Astrocyte of the cerebellum (primary cell): ENCODE results near the gene OXCT2.
"Not testable (repeated sequence)": the region's sequence is repeated elsewhere in the genome, so short reads cannot be mapped to it uniquely, and the experiment has no call there.

ENCODE experiments used
- DNase-seq: peaks from one replicate; pipeline ENCODE4 v3.0.0-alpha.2; 2011; ENCODE audit warnings: low read depth
- H3K4me3 ChIP-seq: 2 replicates; pipeline ENCODE4 v1.5.1; 2011; ENCODE audit warnings: mild to moderate bottlenecking, low read depth, low read length, moderate library complexity
- CTCF ChIP-seq: IDR thresholded peaks from 2 replicates; pipeline ENCODE4 v1.5.1; 2012; ENCODE audit warnings: low read length, low read depth, moderate library complexity, mild to moderate bottlenecking; ENCODE audit errors: missing control alignments
- in situ Hi-C: cut with HindIII; loops from 2 replicates; pipeline ENCODE4 v1.10.0; 2017; ENCODE audit warnings: low sequenced_read_pairs

Gene OXCT2

GRCh38 chr1:39776400-39776713 is 5.2 kb upstream of the OXCT2 start:
- DNase-seq: no peak
- no peak for TF ChIP-seq CTCF
- in situ Hi-C loops: no loop called here
- no peak overlapping the region for H3K4me3 ChIP-seq

- DNase-seq, in situ Hi-C loops, H3K4me3 ChIP-seq: not testable (repeated sequence)
Measured at GRCh38 chr1:39775676-39776399, 4.7 kb upstream of the OXCT2 start.

GRCh38 chr1:39775141-39775540 is 4.0 kb upstream of the OXCT2 start:
- DNase-seq, in situ Hi-C loops: not testable (repeated sequence)

GRCh38 chr1:39773369-39773979 is 2.3 kb upstream of the OXCT2 start:
- in situ Hi-C loops, H3K4me3 ChIP-seq, DNase-seq: not testable (repeated sequence)

More at GRCh38 chr1:39775141-39775540, 4.0 kb upstream of the OXCT2 start:
- not testable (repeated sequence) for H3K4me3 ChIP-seq

GRCh38 chr1:39770100-39771021 is 787 bp downstream of the OXCT2 start:
- in situ Hi-C loops, DNase-seq, H3K4me3 ChIP-seq: not testable (repeated sequence)

- in situ Hi-C loops, DNase-seq, H3K4me3 ChIP-seq: not testable (repeated sequence)
Measured at GRCh38 chr1:39769502-39769901, 1.6 kb downstream of the OXCT2 start.

- in situ Hi-C loops, DNase-seq, H3K4me3 ChIP-seq: not testable (repeated sequence)
Measured at GRCh38 chr1:39766466-39766865, 4.7 kb downstream of the OXCT2 start.

GRCh38 chr1:39764512-39764911 is 6.6 kb downstream of the OXCT2 start:
- H3K4me3 ChIP-seq, DNase-seq, in situ Hi-C loops: not testable (repeated sequence)

GRCh38 chr1:39763619-39764374 is 7.4 kb downstream of the OXCT2 start:
- H3K4me3 ChIP-seq, in situ Hi-C loops, DNase-seq: not testable (repeated sequence)

GRCh38 chr1:39762550-39763540 is 8.3 kb downstream of the OXCT2 start:
- DNase-seq: no peak
- no peak for TF ChIP-seq CTCF
- no peak overlapping the region for H3K4me3 ChIP-seq
- in situ Hi-C loops: no loop called here
